Keratinocyte (primary cell): ENCODE data around the gene TLX2. TPM values are rescaled to one million over a fixed set of nuclear protein-coding genes. Genes with fewer than 3 reads are reported as not detected.

ENCODE experiments used
- DNase-seq: peaks from one replicate; pipeline ENCODE4 v3.0.0-alpha.2; 2011; ENCODE audit warnings: low read depth, missing footprints, low spot score
- FAIRE-seq: peaks from 2 replicates; lab custom pipeline; 2011; peaks lifted over from hg19 to GRCh38; lab: Jason Lieb, UNC
- H2AFZ ChIP-seq: 2 replicates; pipeline ENCODE4 v1.6.0; 2012; ENCODE audit warnings: low read length, control low read depth, inconsistent platforms; ENCODE audit not compliant: control insufficient read depth
- H3K27ac ChIP-seq: 2 replicates; pipeline ENCODE4 v1.5.1; 2011; ENCODE audit warnings: low read length; ENCODE audit not compliant: control insufficient read depth, insufficient read depth
- H3K27me3 ChIP-seq: 3 replicates; pipeline ENCODE4 v1.6.0; 2011; ENCODE audit warnings: low read length; ENCODE audit not compliant: control insufficient read depth, insufficient read depth; ENCODE audit errors: extremely low read depth
- H3K36me3 ChIP-seq, 2 experiments: 2 replicates in 1 of 2; 3 replicates in 1 of 2; pipeline ENCODE4 v1.5.1; 2011; ENCODE audit warnings: low read length in 2 of 2, mild to moderate bottlenecking in 1 of 2; ENCODE audit not compliant: control insufficient read depth in 2 of 2, insufficient read depth in 2 of 2; ENCODE audit errors: extremely low read depth in 1 of 2
- H3K4me1 ChIP-seq: 3 replicates; pipeline ENCODE4 v1.5.1; 2011; ENCODE audit warnings: low read length; ENCODE audit not compliant: control insufficient read depth, insufficient read depth; ENCODE audit errors: extremely low read depth
- H3K4me2 ChIP-seq: 3 replicates; pipeline ENCODE4 v1.6.0; 2011; ENCODE audit warnings: low read depth, low read length; ENCODE audit not compliant: control insufficient read depth, insufficient read depth; ENCODE audit errors: extremely low read depth
- H3K4me3 ChIP-seq, 3 experiments: fragments of 200-600 bp in 1 of 3; sonication (generic) in 1 of 3; 2 replicates in 2 of 3; 3 replicates in 1 of 3; pipeline ENCODE4 v1.5.1; 2011 to 2016; ENCODE audit warnings: low read length in 3 of 3, mild to moderate bottlenecking in 3 of 3, control low read depth in 2 of 3, inconsistent platforms in 1 of 3, low read depth in 1 of 3, mixed read lengths in 1 of 3, mixed run types in 1 of 3, moderate library complexity in 1 of 3; ENCODE audit not compliant: control insufficient read depth in 2 of 3, insufficient read depth in 2 of 3; ENCODE audit errors: extremely low read depth in 1 of 3
- H3K79me2 ChIP-seq: 2 replicates; pipeline ENCODE4 v1.6.0; 2012; ENCODE audit warnings: low read length; ENCODE audit not compliant: control insufficient read depth, insufficient read depth
- H3K9ac ChIP-seq: 3 replicates; pipeline ENCODE4 v1.6.0; 2011; ENCODE audit warnings: low read length; ENCODE audit not compliant: control insufficient read depth, insufficient read depth; ENCODE audit errors: extremely low read depth
- H3K9me1 ChIP-seq: 3 replicates; pipeline ENCODE4 v1.6.0; 2011; ENCODE audit warnings: low read length; ENCODE audit not compliant: control insufficient read depth, insufficient read depth; ENCODE audit errors: extremely low read depth
- H3K9me3 ChIP-seq: 2 replicates; pipeline ENCODE4 v1.5.1; 2012; ENCODE audit warnings: low read depth, low read length; ENCODE audit not compliant: control insufficient read depth
- H4K20me1 ChIP-seq: 3 replicates; pipeline ENCODE4 v1.6.0; 2011; ENCODE audit warnings: low read length; ENCODE audit not compliant: control insufficient read depth, insufficient read depth; ENCODE audit errors: extremely low read depth
- EZH2 ChIP-seq: IDR thresholded peaks from one replicate; pipeline ENCODE4 v1.6.1; 2012; ENCODE audit warnings: inconsistent platforms, mild to moderate bottlenecking, low read length, moderate library complexity
- dilution Hi-C: fragments of 300-500 bp; cut with MboI; formaldehyde crosslinking; loops from one replicate; pipeline ENCODE4 v1.7.0; 2020; ENCODE audit warnings: low sequenced_read_pairs; ENCODE audit not compliant: extremely low pct_ligation_motif_present
- polyA plus RNA-seq, 5 experiments: library from polyadenylated mRNA; depleted of rRNA in 3 of 5; stranded (reverse) in 3 of 5; stranded (forward) in 1 of 5; unstranded in 1 of 5; fragments of >200 nt; gene quantifications; 1 replicate in 1 of 5; 2 replicates in 3 of 5; 3 replicates in 1 of 5; pipeline versions ENCODE4 v1.2.1 to v1.2.3, GENCODE V29; 2011 to 2012; ENCODE audit warnings: missing spikeins in 2 of 5, low read depth in 1 of 5, low replicate concordance in 1 of 5
- TF ChIP-seq, protein P1 (sequence below), 3 experiments: IDR thresholded peaks in 1 of 3; conservative IDR thresholded peaks in 1 of 3; optimal IDR thresholded peaks in 1 of 3; 2 replicates in 2 of 3; 3 replicates in 1 of 3; pipeline versions ENCODE3 to v1.5.1; 2011; ENCODE audit warnings: low read length in 3 of 3, mild to moderate bottlenecking in 3 of 3, moderate library complexity in 2 of 3, control low read depth in 1 of 3, inconsistent platforms in 1 of 3; ENCODE audit not compliant: insufficient read depth in 2 of 3; ENCODE audit errors: extremely low read depth in 1 of 3

TLX2 gene
- polyA plus RNA-seq, 1 donor (not counting 4 experiments of a cell fraction or from before 2014, with no cell fraction given): not detected

DNA sequence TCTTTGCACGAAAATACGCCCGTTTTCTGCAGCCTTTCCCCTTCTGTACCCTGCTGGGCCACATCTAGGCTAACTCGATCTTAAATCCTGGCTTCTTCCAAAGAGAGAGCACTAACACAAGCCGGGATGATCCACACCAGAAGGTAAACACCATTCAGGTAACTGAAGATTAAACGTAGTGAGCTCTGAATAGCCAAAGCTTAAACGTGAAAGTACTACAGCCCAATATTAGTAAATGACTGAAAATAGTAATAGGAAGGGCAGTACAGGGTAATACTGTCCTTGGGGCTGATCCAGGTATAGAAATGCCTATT, 41.3 kb upstream of the TLX2 start:
- Histone ChIP-seq H3K4me1 (peaks cover 9% of the 10 kb centered on the region), H3K4me3 (peak overlapping the region; percentile 67 to 99 (median 75)), H3K27ac (peak overlapping the region; percentile 89), H3K27me3 (no peaks in the 10 kb centered on the region), H3K9me1 (no peaks in the 10 kb centered on the region), H3K9me3 (no peaks in the 10 kb centered on the region), H2AFZ (peak overlapping the region; percentile 95), H3K36me3 (peaks cover 12 to 16% of the 10 kb centered on the region in 2 experiments), H3K4me2 (peak overlapping the region; percentile 97), H3K9ac (peak overlapping the region; percentile 93), H3K79me2 (no peaks in the 10 kb centered on the region), H4K20me1 (no peaks in the 10 kb centered on the region)
- no peak for DNase-seq
- dilution Hi-C loops: no loop called here
- TF ChIP-seq EZH2: no peak
- TF ChIP-seq, protein P1, sequence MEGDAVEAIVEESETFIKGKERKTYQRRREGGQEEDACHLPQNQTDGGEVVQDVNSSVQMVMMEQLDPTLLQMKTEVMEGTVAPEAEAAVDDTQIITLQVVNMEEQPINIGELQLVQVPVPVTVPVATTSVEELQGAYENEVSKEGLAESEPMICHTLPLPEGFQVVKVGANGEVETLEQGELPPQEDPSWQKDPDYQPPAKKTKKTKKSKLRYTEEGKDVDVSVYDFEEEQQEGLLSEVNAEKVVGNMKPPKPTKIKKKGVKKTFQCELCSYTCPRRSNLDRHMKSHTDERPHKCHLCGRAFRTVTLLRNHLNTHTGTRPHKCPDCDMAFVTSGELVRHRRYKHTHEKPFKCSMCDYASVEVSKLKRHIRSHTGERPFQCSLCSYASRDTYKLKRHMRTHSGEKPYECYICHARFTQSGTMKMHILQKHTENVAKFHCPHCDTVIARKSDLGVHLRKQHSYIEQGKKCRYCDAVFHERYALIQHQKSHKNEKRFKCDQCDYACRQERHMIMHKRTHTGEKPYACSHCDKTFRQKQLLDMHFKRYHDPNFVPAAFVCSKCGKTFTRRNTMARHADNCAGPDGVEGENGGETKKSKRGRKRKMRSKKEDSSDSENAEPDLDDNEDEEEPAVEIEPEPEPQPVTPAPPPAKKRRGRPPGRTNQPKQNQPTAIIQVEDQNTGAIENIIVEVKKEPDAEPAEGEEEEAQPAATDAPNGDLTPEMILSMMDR (optimal IDR thresholded peaks at IDR 0.05 in 1 of 3, IDR thresholded peaks at IDR 0.05 in 1 of 3, conservative IDR thresholded peaks at IDR 0.05 in 1 of 3; ENCODE audit: extremely low read depth in 1 of 3, insufficient read depth in 2 of 3, low read length in 3 of 3): no peak
- no peak for FAIRE-seq

DNA sequence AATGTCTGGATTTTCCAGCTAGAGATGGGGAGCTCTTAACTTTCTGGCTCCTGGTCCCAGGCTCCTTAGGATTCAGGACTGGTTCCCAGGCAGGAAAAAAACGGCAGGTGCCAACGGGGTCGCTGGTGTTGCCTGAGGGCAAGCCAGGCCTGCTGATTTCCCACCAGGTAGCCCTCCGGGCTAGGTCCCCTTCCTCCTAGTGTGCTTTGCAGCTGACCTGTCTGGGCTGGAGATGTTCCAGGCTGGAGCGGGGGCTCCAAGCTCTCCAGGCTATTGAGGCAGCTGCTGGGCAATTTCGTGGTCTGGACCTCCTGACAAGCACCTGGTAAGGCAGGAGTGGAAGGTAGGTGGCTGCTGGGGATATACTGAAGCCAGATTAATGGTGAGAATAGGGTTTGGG, 39.8 kb upstream of the TLX2 start:
- TF ChIP-seq, protein P1 (optimal IDR thresholded peaks at IDR 0.05 in 1 of 3, IDR thresholded peaks at IDR 0.05 in 1 of 3, conservative IDR thresholded peaks at IDR 0.05 in 1 of 3; ENCODE audit: extremely low read depth in 1 of 3, insufficient read depth in 2 of 3, low read length in 3 of 3): no peak
- TF ChIP-seq EZH2: no peak
- no peak for FAIRE-seq
- Histone ChIP-seq H3K4me3 (no peak overlapping the region), H3K4me1 (peaks cover 9% of the 10 kb centered on the region), H3K27ac (no peak overlapping the region), H3K9ac (no peak overlapping the region), H3K9me1 (no peaks in the 10 kb centered on the region), H3K4me2 (no peak overlapping the region), H3K9me3 (no peaks in the 10 kb centered on the region), H3K27me3 (no peaks in the 10 kb centered on the region), H3K79me2 (no peaks in the 10 kb centered on the region), H4K20me1 (no peaks in the 10 kb centered on the region), H2AFZ (no peak overlapping the region), H3K36me3 (peaks cover 12 to 16% of the 10 kb centered on the region in 2 experiments)
- DNase-seq: no peak
- dilution Hi-C loops: no loop called here
